ENCODE data around the gene ANKMY1.

- TF ChIP-seq ZHX2 (IDR thresholded peaks at IDR 0.05; ENCODE audit: low read depth), result no peak
- no peak for TF ChIP-seq ZHX2 (CRISPR knock-in tag; IDR thresholded peaks at IDR 0.05; ENCODE audit: borderline replicate concordance)
- no peak for TF ChIP-seq PHF21A (CRISPR knock-in tag; IDR thresholded peaks at IDR 0.05)
- TF ChIP-seq POLR2A (IDR thresholded peaks at IDR 0.05; ENCODE audit: insufficient read depth in 1 of 2, low read depth in 2 of 2, low read length in 2 of 2), result no peak
- TF ChIP-seq HOXA5 (CRISPR knock-in tag; IDR thresholded peaks at IDR 0.05), result no peak
- no peak for TF ChIP-seq MLX (CRISPR knock-in tag; IDR thresholded peaks at IDR 0.05)
- TF ChIP-seq CTCF (CRISPR knock-in tag; IDR thresholded peaks at IDR 0.05), result no peak
- no peak for TF ChIP-seq HDAC6 (IDR thresholded peaks at IDR 0.05; ENCODE audit: low read depth, low read length)
These were observed 126.5 kb downstream of the ANKMY1 start for GRCh38 chr2:240431271-240431660.

Data from HepG2 (cell line).